Astrocyte (in vitro differentiated cells and primary cell): ENCODE data around the gene OSTM1. TPM values are rescaled to one million over a fixed set of nuclear protein-coding genes. Genes with fewer than 3 reads are reported as not detected.

Experiments
- DNase-seq: peaks from one replicate; pipeline ENCODE4 v3.0.0-alpha.2; 2010; ENCODE audit warnings: low read depth
- FAIRE-seq: peaks from 2 replicates; lab custom pipeline; 2011; peaks lifted over from hg19 to GRCh38; lab: Jason Lieb, UNC
- H2AFZ ChIP-seq: 2 replicates; pipeline ENCODE4 v1.6.0; 2012; ENCODE audit warnings: low read depth, low read length, inconsistent platforms
- H3K27ac ChIP-seq: 2 replicates; pipeline ENCODE4 v1.5.1; 2011; ENCODE audit warnings: low read depth, low read length, inconsistent platforms
- H3K27me3 ChIP-seq: 2 replicates; pipeline ENCODE4 v1.6.0; 2011; ENCODE audit warnings: low read length, inconsistent platforms; ENCODE audit not compliant: insufficient read depth
- H3K36me3 ChIP-seq: 2 replicates; pipeline ENCODE4 v1.5.1; 2011; ENCODE audit warnings: low read length, inconsistent platforms; ENCODE audit not compliant: insufficient read depth
- H3K4me1 ChIP-seq: 2 replicates; pipeline ENCODE4 v1.5.1; 2011; ENCODE audit warnings: low read length, inconsistent platforms; ENCODE audit not compliant: insufficient read depth
- H3K4me2 ChIP-seq: 2 replicates; pipeline ENCODE4 v1.6.0; 2012; ENCODE audit warnings: low read length, inconsistent platforms
- H3K4me3 ChIP-seq: 2 replicates; pipeline ENCODE4 v1.5.1; 2011; ENCODE audit warnings: low read depth, mild to moderate bottlenecking, low read length, inconsistent platforms; ENCODE audit not compliant: insufficient read depth
- H3K79me2 ChIP-seq: 2 replicates; pipeline ENCODE4 v1.6.0; 2012; ENCODE audit warnings: mild to moderate bottlenecking, low read length, inconsistent platforms; ENCODE audit not compliant: insufficient read depth
- H3K9ac ChIP-seq: 2 replicates; pipeline ENCODE4 v1.6.0; 2012; ENCODE audit warnings: mild to moderate bottlenecking, low read length, inconsistent platforms
- H3K9me3 ChIP-seq: 2 replicates; pipeline ENCODE4 v1.5.1; 2012; ENCODE audit warnings: low read depth, mild to moderate bottlenecking, low read length, inconsistent platforms; ENCODE audit not compliant: insufficient read depth
- H4K20me1 ChIP-seq: 2 replicates; pipeline ENCODE4 v1.6.0; 2012; ENCODE audit warnings: low read length, inconsistent platforms; ENCODE audit not compliant: insufficient read depth
- H3K27ac Mint-ChIP-seq: one replicate; pipeline ENCODE4 v1.8.0; 2021; ENCODE audit warnings: mild to moderate bottlenecking, mixed read lengths; ENCODE audit not compliant: unreplicated experiment
- H3K27me3 Mint-ChIP-seq: one replicate; pipeline ENCODE4 v1.8.0; 2021; ENCODE audit warnings: low read depth, mixed read lengths; ENCODE audit not compliant: unreplicated experiment
- H3K36me3 Mint-ChIP-seq: one replicate; pipeline ENCODE4 v1.8.0; 2021; ENCODE audit warnings: low read depth, mixed read lengths; ENCODE audit not compliant: unreplicated experiment
- H3K4me1 Mint-ChIP-seq: one replicate; pipeline ENCODE4 v1.8.0; 2021; ENCODE audit warnings: low read depth, mixed read lengths; ENCODE audit not compliant: unreplicated experiment
- H3K4me3 Mint-ChIP-seq: one replicate; pipeline ENCODE4 v1.8.0; 2021; ENCODE audit warnings: mild to moderate bottlenecking, moderate library complexity, mixed read lengths; ENCODE audit not compliant: unreplicated experiment
- H3K9me3 Mint-ChIP-seq: one replicate; pipeline ENCODE4 v1.8.0; 2021; ENCODE audit warnings: mild to moderate bottlenecking, mixed read lengths; ENCODE audit not compliant: unreplicated experiment
- EZH2 ChIP-seq: IDR thresholded peaks from 2 replicates; pipeline ENCODE4 v1.6.1; 2012; ENCODE audit warnings: mild to moderate bottlenecking, low read length, inconsistent platforms; ENCODE audit not compliant: insufficient read depth
- total RNA-seq: library from RNA; stranded (reverse); gene quantifications from 2 replicates; pipeline ENCODE4 v1.2.1, GENCODE V29; 2021
- TF ChIP-seq, protein P1 (sequence below): IDR thresholded peaks from 2 replicates; pipeline ENCODE4 v1.5.1; 2011; ENCODE audit warnings: low read depth, mild to moderate bottlenecking, inconsistent platforms, low read length, moderate library complexity; ENCODE audit not compliant: insufficient read depth

Gene OSTM1
- total RNA-seq, 1 donor from 2014 or later, result 58.3 TPM

DNA sequence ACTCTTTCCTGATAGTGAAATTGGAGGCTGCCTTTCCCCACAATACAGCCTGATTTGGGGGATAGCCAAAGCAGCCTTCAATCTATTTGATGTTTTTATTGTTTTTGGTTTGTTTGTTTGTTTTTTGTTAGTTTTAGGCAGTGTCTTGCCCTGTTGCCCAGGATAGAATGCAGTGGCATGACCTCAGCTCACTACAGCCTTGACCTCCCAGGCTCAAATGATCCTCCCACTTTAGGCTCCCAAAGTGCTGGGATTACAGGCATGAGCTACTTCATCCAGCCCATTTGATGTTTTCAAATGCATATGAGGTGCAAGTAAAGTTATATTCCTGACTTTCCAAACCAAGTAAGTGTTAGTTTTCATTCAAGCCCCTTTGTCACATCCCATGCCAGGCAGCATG is 75.2 kb downstream of the OSTM1 start:
- H3K27me3 ChIP-seq, result no peaks in the 10 kb centered on the region
- H3K4me3 ChIP-seq, result no peak overlapping the region
- H3K9me3 ChIP-seq, result no peaks in the 10 kb centered on the region
- no peaks in the 10 kb centered on the region for H3K36me3 Mint-ChIP-seq
- no peak overlapping the region for H3K4me3 Mint-ChIP-seq
- DNase-seq (no peak), FAIRE-seq (no peak)
- no peaks in the 10 kb centered on the region for H3K36me3 ChIP-seq
- no peak overlapping the region for H3K4me2 ChIP-seq
- TF ChIP-seq, protein P1, sequence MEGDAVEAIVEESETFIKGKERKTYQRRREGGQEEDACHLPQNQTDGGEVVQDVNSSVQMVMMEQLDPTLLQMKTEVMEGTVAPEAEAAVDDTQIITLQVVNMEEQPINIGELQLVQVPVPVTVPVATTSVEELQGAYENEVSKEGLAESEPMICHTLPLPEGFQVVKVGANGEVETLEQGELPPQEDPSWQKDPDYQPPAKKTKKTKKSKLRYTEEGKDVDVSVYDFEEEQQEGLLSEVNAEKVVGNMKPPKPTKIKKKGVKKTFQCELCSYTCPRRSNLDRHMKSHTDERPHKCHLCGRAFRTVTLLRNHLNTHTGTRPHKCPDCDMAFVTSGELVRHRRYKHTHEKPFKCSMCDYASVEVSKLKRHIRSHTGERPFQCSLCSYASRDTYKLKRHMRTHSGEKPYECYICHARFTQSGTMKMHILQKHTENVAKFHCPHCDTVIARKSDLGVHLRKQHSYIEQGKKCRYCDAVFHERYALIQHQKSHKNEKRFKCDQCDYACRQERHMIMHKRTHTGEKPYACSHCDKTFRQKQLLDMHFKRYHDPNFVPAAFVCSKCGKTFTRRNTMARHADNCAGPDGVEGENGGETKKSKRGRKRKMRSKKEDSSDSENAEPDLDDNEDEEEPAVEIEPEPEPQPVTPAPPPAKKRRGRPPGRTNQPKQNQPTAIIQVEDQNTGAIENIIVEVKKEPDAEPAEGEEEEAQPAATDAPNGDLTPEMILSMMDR, result no peak
- TF ChIP-seq EZH2, result no peak
- no peak overlapping the region for H3K27ac ChIP-seq
- no peak overlapping the region for H2AFZ ChIP-seq
- no peaks in the 10 kb centered on the region for H3K9me3 Mint-ChIP-seq
- no peaks in the 10 kb centered on the region for H4K20me1 ChIP-seq
- peaks cover 2% of the 10 kb centered on the region for H3K27me3 Mint-ChIP-seq
- H3K4me1 ChIP-seq, result no peaks in the 10 kb centered on the region
- no peak overlapping the region for H3K9ac ChIP-seq
- H3K4me1 Mint-ChIP-seq, result peaks cover 1% of the 10 kb centered on the region
- H3K79me2 ChIP-seq, result no peaks in the 10 kb centered on the region
- no peak overlapping the region for H3K27ac Mint-ChIP-seq

DNA sequence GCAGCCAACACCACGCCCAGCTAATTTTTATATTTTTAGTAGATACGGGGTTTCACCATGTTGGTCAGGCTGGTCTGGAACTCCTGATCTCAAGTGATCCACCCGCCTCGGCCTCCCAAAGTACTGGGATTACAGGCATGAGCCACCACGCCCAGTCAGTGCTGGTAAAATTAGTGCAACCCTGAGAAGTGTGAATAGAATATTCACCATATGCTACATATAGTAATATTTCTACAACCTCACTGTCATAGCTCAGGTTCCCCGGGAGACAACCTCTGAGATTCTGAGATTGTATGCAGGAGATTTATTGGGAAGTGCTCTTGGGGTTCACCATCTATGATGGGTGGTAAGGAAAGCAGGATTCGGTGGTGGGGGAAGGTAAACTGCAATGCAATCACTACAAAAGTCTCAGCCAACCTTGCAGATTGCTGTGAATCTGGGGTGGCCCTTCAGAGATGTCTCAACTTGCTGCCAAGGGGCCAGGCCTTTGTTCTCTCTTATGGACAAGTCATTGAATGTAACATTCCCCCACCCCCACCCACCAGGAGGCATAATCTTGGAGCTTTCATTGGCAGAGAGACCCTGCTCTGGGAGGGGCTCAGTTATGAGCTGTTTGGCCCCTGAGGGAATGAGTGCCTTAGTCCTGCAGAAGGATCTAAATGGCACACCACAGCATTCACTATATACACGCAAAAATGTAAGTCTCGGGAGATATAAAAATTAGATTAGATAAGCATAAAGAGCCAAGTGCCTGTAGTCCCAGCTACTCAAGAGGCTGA is 82.6 kb downstream of the OSTM1 start:
- Mint-ChIP-seq H3K4me3 (no peak overlapping the region), H3K4me1 (peaks cover 12% of the 10 kb centered on the region), H3K9me3 (peaks cover 2% of the 10 kb centered on the region), H3K27ac (no peak overlapping the region), H3K36me3 (no peaks in the 10 kb centered on the region), H3K27me3 (no peaks in the 10 kb centered on the region)
- Histone ChIP-seq H3K9me3 (no peaks in the 10 kb centered on the region), H3K27ac (no peak overlapping the region), H3K9ac (no peak overlapping the region), H3K79me2 (no peaks in the 10 kb centered on the region), H3K36me3 (no peaks in the 10 kb centered on the region), H3K27me3 (no peaks in the 10 kb centered on the region), H3K4me2 (no peak overlapping the region), H4K20me1 (no peaks in the 10 kb centered on the region), H3K4me1 (no peaks in the 10 kb centered on the region), H2AFZ (no peak overlapping the region), H3K4me3 (no peak overlapping the region)
- DNase-seq, result no peak
- TF ChIP-seq EZH2, result no peak
- TF ChIP-seq, protein P1, result no peak
- no peak for FAIRE-seq

Other genes with a start within 250 kb of the OSTM1 start
- 161 and 179 TPM in 2 replicates for gene SEC63, start 116.5 kb downstream of the OSTM1 start, total RNA-seq
- gene NR2E1, start 91.3 kb upstream of the OSTM1 start, total RNA-seq, result not detected in 2 replicates
- gene SNX3, start 186.3 kb upstream of the OSTM1 start, total RNA-seq, result 154 and 165 TPM in 2 replicates
- 6.4 and 7.9 TPM in 2 replicates for gene AFG1L, start 220.3 kb upstream of the OSTM1 start, total RNA-seq